Measurements from ENCODE around the gene STRA6.
A peak's percentile ranks its signal among the peaks of the same experiment; 100 is the strongest.
"Not testable (repeated sequence)": the region's sequence is repeated elsewhere in the genome, so short reads cannot be mapped to it uniquely, and the experiment has no call there.

The STRA6 gene

DNA sequence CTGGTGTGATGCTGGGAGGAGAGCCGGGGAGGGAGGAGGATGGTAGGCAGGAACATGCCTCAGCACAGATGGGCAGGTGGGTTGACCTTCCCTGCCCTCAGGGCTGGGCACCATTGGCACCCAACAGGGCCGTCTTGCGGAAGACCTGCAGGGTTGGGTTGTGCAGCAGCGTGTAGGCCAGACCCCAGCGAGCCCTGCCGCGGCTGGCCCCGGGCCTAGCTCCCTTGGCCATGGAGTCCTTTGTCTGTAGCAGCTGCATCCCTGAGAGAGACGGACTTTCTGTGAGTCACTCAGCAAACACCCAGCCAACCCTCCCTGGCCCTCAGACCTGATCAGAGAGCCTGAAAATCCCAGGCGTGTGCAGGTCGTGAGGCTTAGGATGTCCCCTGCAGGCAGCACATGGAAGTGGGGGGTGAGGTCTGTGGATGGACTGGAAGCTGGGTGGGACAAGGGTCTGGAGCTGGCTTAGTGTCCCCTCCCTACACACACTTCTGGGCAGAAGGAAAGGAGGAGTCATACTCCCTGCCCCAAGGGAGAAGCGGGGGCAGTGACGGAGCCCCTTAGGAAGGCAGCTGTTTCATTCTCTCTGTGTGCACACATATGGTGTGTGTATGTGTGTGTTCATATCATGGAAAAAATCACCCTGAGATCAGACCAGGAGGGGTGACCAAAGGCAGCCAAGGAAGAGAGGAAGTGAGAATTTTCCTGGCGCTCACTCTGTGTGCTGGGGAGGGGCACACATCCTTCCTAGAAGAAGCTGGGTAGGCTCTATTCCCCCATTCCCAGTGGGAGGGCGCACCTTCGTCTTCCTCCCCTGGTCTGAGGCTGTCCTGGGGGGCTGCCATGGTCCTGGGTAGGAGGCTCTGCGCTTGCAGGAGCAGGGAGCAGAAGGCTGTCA lies 22.4 kb downstream of the STRA6 start:
- no peak for DNase-seq

DNA sequence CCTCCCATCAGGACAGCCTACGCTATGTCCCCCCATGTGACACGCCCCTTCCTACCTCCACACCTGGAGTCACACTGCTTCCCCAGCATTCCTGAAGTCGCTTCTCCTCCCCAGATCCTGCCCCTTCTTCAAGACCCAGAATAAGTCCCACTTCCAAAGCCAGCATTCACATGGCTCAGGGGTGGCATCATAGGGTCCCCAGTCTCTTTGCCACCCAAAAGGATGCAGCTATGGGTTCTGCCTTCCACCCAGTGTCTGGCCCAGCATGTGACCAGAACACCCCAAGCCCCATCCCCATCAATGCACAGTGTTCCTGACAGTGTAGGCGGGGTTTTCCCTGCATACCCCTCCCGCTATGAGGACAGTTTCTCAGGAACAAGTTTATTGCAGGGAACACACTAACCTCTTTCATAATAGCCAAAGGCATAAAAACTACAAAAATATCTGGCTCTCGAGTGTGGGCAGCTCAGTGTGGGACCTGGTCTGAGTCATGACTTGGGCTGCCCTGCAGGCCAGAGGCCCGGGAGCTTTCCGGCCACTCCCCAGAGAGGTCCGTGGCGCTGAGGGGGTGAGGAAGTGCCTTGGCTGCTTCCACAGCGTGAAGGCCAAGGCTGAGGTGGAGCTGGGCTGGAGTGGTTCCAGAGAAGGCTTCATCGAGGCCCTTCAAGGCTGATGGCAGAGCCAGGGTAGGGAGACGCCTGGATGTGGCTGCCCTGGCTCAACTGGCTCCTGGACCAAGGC lies 23.3 kb downstream of the STRA6 start:
- peak; percentile 24 to 57 (median 43) for DNase-seq

DNA sequence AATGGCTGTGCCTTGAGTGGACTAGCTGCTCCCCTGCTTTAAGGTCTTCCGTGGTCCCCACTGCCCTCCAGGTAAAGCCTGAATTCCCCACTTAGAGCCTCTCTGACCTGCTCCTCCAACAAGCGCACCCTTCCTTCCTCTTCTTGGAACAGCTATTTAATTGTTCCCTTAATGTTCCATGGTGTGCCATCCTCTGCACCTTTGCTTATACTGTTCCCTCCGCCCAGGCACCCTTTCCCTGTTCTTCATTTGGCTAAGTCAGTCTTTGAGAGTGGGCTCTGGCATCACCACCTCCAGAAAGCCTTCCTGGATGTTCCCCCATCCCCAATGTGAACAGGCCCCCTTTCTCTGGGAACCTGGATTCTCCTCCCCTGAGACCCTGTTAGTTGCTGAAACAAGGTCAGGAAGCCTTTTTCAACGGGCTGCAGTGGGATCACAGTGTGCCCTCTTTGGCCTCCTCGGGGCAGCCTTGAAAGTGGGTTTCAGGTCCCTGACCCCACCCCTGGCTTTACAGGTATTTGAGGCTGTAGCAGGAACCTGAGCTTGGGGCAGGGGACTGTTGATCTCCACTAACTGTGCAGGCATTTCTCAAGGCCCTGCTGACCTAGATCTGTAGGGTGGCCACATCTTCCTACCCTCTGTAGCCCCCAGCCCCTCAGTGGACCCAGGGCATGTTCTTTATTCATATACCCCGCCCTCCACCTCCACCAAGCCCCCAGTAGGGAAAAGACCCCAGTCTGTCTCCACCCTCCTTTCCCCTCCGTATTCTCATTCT lies 24.1 kb downstream of the STRA6 start:
- no peak for DNase-seq

DNA sequence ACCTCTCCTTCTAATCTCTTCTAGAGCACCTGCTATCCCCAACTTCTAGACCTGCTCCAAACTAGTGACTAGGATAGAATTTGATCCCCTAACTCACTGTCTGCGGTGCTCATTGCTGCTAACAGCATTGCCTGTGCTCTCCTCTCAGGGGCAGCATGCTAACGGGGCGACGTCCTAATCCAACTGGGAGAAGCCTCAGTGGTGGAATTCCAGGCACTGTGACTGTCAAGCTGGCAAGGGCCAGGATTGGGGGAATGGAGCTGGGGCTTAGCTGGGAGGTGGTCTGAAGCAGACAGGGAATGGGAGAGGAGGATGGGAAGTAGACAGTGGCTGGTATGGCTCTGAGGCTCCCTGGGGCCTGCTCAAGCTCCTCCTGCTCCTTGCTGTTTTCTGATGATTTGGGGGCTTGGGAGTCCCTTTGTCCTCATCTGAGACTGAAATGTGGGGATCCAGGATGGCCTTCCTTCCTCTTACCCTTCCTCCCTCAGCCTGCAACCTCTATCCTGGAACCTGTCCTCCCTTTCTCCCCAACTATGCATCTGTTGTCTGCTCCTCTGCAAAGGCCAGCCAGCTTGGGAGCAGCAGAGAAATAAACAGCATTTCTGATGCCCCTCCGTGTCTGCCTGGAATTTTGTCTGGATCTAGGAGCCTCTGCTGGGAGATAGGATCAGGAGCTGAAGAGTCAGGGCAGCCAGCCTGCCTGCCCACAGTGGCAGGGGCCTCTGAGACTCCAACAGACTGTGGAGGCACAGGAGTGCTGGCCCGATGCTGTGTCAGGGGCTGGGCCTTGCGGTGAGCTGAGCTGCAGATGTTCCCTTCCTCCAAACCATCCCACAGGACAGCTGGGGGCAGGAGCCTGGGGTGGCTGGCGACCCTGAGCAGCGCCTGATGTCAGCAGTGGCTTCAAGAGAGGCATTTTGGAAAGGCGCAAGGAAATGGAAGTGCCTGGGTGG lies 26.0 kb downstream of the STRA6 start:
- no peak for DNase-seq

DNA sequence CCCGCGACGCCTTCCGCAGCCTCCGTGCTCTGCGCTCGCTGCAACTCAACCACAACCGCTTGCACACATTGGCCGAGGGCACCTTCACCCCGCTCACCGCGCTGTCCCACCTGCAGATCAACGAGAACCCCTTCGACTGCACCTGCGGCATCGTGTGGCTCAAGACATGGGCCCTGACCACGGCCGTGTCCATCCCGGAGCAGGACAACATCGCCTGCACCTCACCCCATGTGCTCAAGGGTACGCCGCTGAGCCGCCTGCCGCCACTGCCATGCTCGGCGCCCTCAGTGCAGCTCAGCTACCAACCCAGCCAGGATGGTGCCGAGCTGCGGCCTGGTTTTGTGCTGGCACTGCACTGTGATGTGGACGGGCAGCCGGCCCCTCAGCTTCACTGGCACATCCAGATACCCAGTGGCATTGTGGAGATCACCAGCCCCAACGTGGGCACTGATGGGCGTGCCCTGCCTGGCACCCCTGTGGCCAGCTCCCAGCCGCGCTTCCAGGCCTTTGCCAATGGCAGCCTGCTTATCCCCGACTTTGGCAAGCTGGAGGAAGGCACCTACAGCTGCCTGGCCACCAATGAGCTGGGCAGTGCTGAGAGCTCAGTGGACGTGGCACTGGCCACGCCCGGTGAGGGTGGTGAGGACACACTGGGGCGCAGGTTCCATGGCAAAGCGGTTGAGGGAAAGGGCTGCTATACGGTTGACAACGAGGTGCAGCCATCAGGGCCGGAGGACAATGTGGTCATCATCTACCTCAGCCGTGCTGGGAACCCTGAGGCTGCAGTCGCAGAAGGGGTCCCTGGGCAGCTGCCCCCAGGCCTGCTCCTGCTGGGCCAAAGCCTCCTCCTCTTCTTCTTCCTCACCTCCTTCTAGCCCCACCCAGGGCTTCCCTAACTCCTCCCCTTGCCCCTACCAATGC lies 27.1 kb downstream of the STRA6 start:
- no peak for DNase-seq

DNA sequence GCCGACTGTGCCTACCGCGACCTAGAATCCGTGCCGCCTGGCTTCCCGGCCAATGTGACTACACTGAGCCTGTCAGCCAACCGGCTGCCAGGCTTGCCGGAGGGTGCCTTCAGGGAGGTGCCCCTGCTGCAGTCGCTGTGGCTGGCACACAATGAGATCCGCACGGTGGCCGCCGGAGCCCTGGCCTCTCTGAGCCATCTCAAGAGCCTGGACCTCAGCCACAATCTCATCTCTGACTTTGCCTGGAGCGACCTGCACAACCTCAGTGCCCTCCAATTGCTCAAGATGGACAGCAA lies 27.7 kb downstream of the STRA6 start:
- DNase-seq: no peak

DNA sequence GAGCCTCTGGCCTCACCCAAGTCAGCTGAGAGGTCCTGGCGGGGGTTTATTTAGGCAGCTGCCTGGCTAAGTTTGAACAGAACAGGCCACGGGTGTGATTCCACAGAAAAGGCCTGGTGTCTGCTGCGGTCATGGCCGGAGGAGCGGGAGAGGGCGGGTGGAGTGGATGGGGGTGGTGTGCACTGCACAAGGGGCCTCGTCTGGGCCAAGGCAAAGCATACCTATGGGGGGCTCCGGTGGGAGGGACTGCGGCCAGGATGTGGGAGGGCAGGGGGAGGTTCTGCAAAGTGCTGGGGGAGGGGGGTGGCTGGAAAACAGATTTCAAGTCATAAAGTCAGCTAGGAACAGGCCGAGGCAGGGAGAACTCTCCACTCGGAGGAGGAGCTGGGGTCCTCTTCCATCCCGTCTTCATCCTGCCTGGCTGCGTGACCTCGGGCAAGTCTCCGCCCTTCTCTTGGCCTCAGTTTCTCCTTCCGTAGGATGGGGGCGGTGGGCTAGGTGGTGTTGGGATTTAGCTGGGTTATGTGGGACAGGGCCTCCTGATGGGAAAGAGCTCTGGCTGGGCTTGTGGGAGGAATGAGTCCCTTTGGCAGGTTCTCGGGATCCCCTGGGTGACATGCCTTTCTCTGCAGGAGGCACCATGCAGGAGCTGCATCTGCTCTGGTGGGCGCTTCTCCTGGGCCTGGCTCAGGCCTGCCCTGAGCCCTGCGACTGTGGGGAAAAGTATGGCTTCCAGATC lies 28.2 kb downstream of the STRA6 start:
- no peak for DNase-seq

DNA sequence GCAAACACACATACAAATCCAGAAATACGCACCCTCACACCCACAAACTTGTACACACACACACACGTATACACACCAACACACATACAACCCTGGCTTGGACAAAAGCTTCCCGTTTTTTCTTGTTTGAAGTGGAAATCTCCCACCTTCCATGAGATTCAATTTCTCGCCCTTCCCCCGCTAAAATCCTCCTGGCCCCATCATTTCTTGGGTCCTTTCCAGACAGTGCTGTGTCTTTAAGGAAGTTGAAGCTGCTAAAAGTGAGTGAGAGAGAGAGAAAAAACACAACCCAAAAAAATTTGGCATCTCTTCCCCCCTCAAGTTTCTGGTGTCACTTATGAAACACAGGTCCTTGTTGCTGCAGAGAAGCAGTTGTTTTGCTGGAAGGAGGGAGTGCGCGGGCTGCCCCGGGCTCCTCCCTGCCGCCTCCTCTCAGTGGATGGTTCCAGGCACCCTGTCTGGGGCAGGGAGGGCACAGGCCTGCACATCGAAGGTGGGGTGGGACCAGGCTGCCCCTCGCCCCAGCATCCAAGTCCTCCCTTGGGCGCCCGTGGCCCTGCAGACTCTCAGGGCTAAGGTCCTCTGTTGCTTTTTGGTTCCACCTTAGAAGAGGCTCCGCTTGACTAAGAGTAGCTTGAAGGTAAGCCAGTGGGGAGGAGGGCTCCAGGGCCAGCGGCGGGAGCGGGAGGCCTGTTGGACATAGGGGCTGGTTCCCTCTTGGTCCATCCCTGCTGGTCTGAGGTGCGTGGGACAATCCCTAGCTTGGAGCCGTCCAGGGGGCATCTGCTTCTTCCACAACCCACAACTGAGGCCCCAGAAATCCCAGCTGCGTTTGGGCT lies 29.0 kb downstream of the STRA6 start, which contains the start of gene ISLR:
Gene ISLR (plus strand): TSS at position 331 of the 839 bp plus-strand sequence. CDS start 1,149 bp downstream, outside the sequence.
- no peak for DNase-seq

DNA sequence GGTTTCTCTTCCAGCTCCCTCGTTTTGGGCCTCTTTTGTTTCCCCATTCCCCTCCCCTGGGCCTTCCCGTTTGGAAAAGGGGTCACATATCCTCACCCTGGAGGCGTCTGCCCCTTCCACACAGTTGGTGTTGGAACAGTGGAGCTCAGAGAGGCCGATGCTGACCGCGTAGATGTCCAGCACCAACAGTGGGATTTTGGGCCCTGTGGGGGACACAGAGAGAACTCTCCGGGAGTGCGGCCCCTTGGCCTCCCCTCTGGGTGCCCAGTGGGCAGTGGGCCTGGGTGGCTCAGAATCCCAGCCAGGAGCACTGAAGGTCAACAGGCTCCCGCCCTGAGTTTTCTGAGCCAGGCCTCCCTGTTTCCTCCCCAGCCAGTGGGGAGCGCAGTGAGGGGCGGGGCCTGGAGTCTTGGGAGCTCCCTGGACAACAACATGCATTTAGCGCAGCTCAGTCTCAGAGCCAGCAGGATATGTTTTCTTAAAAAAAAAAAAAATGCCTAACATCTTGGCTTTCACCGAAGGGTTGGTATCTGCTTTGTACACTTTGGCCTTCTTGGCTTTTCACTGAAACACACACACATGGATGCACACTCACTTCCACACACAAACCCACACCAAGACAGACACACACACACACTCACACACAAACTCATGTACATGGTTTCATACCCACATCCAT lies 29.7 kb downstream of the STRA6 start:
- DNase-seq: no peak

DNA sequence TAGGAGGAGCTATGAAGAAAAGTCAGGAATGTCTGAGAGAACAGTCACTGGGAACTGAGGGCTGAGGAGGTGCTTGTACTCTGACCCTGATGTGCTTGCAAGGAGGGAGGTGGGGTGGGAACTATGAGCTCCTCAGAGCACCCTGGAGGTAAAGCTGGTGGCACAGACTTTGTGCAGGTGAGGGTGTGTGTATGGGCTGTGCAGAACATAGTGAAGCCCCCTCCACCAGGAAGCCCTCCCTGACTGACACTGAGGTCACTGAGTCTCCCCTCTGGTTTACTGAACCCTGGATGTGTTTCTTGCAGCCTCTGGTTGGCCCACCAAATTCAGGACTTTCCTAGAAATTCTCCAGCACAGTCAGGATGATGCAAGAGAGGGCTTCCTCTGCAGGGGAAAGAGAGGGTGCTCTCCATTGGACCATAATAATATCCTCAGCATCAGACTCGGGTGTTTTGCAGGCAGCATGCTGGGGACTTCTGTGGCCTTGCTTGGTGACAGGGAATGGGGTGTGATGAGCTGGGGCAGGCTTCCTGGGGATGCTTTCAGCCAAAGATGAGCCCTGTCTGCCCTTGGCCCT lies 30.5 kb downstream of the STRA6 start:
- DNase-seq: no peak

DNA sequence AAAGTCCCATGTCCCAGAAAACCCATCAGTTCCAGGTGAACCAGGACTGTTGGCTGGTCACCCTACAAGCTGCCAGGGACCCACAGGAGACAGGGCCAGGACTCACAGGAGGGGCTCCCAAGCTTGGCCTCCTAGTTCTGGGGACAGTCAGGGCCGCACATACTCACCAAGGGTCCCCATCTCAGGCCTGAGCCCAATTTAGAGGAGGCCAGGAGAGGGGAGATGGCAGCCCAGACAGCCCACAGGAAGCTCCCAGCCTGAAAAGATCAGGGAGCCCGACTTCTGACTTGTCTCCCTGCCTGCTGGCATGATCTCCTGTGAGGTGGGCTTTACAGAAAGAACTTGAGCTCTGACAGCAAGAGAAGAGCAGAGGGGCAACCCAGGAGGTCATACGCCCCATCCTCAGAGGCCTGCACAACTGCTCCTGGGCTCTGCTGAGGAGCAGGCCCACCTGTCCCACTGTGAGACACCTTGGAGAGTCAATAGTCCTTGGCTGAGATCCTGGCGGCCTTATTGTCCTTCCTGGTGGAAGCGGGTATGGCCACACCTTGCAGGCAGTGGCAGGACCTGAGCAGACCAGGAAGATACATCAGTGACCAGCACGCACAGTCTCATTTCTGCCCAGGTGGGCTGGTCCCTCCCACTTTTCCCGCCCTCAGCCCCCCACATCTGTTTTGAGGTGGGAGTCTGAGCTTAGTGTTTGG lies 31.6 kb downstream of the STRA6 start:
- DNase-seq: no peak

DNA sequence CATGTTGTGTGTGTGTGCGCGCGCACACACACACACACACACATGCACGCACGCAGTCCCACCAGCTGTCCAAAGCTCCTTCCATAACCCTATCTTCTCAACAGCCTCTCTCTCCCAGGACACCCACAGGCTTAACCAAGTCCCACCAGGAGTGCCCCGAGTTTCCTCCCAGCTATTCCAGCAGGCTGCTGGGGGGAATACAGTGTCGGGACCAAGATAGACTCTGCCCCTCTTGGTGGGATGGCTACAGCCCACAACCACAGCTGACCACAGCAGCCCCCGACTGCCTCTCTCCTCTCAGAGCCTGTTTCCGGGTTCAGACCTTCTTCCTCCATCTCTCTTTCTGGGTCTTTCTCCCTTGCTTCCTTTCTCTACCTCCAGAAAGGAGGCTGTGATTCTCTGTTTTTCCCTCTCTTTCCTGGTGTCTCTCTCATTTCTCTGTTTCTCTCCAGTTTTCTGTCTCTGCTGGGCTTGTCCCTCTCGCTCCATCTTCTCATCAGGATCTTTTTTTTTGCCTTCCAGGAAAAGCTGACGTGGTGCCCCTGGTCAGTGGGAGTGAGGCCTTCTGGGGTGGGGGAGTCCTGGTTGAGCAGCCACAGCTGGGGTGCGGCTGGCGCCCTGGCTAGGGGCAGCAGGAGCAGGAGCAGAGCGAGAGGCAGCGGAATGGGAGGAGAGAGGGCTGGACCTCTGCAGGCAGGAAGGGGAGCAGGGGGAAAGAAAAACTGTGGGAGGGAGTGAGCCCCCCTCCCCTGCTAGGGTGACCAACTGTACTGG lies 32.3 kb downstream of the STRA6 start:
- DNase-seq: no peak

DNA sequence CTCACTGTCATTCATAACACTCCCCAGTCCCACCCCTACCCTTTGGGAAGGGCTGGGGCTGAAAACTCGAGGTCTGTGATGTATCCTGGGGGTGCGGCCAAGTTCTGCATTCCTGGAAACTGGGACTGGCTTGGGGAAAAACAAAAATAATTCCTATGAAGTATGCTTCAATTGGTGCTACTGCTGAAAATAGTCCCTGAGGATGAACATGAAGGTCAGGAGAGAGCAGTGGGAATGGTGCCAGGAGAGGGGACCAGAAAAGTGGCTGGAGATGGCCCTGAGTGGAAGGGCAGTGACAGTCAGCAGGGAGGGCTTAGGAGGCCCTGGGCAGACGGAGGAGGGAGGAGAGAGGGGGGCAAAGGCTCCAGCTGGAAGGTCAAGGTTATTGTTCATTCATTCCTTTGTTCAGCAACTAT lies 33.9 kb downstream of the STRA6 start:
- DNase-seq: no peak

DNA sequence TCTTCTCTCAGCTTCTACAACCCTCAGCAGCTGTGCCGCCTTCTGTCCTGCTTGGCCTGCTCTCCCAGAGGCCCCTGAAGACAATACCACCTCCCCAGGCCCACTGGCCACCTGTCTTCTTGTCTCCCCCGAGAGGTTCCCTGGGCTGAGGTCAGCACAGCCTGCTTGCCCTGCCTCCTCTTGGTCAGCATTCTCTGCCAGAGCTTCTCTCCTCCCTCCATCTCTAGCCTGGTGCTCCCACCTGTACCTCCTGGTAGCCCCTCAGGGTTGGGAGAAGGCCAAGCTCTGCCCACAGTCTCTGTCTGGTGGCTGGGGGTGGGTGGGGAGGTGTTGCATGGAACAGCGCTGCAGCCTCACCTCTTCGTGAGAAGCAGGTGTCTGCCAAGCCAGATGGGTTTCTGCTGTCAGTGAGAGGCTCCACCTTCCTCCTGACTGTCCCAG lies 34.7 kb downstream of the STRA6 start:
- DNase-seq: no peak

DNA sequence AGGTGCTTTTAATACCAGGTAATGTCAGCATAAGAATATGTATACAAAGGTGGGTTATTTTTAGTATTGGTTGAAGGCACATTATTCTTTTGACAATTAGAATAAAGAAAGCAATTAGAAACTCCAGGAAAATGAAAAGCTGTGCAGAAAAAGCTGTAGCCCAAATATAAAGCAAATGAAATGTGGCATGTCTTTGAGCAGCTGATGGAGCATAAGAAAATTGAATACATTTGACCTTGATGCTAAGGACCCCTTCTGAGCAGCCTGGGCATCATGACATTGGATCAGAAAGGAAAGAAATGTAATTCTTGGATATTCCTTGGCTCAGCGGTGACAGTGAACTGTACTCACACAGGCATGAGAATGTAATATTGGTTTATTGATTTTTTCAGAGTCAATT lies 37.1 kb downstream of the STRA6 start:
- DNase-seq: no peak

DNA sequence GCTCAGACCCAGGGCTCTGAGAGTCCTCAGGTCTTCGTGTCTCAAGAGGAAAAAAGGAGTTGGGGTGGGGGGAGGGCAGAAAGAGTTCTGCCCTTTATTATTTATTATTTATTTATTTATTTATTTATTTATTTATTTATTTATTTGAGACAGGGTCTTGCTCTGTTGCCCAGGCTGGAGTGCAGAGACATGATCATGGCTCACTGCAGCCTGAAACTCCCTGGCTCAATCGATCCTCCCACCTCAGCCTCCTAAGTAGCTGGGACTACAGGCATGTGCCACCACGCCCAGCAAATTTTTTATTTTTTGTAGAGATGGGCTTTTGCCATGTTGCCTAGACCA lies 40.4 kb downstream of the STRA6 start:
- not testable (repeated sequence) for DNase-seq

DNA sequence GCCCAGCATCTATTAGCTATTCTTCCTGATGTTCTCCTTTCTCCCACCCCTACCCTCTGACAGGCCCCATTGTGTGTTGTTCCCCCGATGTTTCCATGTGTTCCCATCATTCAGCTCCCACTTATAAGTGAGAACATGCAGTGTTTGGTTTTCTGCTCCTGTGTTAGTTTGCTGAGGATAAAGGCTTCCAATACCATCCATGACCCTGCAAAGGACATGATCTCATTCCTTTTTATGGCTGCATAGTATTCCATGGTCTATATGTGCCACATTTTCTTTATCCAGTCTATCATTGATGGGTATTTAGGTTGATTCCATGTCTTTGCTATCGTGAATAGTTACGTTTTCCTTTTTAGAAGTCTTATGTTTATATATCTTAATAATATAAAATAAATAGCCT lies 42.2 kb downstream of the STRA6 start:
- not testable (repeated sequence) for DNase-seq

All from suppressor macrophage (primary cell).